ENCODE results near the gene RASGEF1C. TPM values are rescaled to one million over a fixed set of nuclear protein-coding genes. Genes with fewer than 3 reads are reported as not detected.
"Not testable (repeated sequence)": the region's sequence is repeated elsewhere in the genome, so short reads cannot be mapped to it uniquely, and the experiment has no call there.

RASGEF1C gene
- total RNA-seq, 1 donor from 2014 or later, result 4.8 TPM

DNA sequence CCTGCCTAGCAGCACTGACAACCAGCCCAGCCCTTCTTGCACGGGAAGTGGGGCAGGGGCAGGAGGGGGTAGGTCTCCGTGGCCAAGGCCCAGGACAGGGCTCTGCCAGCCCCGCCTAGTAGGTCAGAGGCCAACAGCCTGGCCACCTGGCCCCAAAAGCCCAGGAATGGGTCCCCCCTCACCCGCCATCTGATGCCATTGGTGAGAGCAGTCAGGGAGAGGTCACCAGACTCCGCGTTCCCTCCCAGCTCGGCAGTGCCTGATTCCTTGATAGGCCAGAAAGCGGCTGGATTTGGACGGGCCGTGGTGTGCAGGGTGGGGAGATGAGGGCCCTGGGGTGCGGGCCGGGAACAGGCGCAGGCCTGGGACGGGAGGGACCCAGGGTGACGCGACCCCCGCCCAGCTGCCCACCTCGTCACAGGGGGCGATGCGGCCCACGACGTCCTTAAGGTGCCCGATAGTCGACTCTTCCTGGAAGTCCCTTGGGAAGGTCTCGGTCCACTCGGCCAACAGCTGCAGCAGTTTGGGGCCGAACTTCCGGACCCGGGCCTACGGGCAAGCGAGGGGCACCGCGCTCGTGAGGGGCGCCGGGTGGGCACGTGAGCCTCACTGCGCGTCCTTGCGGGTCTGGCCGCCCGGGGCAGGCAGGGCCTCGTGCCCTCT is 72.9 kb downstream of the RASGEF1C start:
- no peak for DNase-seq

DNA sequence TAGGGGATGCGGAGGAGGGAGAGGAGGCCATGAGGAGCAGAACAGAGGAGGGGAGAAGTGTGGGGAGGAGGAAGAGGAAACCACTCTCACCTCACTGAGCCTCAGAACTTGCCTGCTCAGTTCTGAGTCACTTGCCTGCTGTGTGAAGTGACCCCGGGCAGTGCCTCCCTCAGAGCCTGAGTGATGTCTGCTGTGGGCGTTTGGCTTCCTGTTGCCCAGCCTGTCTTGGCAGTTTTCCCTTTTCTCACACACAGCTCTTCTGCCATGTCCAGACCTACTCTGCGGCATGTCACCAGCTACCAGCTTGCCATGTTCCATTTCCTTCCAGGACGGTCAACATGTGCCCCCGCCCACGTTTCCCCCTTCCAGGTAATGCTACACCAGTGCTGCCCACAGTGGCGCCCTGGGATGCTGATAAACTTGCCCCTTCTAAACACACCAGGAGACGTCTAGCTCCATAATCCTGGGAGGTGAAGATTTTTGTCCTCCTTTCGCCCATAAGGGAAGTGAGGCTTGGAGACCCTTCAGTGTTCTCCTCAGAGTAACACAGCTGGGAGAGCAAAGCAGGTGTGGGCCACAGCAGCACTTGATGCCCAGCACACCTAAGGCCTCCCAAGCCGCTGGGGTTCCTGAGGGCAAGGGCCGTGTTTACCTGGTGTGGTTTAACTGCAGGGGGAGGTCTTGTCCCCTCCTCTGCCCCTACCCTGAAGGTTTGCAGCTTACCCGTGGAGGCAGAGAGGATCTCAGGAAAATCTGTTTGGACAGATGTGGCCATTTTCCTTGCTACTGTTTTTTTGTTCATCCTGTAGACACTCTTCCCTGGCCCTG is 73.7 kb downstream of the RASGEF1C start:
- DNase-seq, result no peak

DNA sequence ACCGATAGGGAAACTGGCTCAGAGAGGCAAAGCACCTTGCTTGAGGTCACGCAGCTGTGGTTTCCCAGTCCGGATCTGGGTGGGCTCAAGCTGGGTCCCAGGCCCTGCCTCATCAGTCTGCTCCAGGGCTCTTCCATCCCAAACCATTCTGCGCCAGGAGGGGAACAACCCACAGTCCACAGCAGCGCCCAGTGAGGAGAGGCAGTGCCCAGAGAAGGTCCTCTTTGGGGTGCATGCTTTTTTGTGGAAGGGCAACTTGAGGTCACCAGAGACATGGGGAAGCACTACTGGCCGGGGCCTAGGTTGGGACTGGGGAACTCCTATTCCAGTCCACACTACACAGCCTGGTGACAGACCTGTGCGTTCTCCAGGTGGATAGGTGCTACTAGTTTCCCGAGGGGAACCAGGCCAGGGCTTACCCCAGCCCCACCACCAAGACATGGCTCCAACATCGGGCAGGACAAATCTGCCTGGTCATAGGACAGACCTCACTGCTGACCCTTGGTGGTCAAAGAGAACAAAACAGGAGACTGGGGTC is 75.0 kb downstream of the RASGEF1C start:
- no peak for DNase-seq

DNA sequence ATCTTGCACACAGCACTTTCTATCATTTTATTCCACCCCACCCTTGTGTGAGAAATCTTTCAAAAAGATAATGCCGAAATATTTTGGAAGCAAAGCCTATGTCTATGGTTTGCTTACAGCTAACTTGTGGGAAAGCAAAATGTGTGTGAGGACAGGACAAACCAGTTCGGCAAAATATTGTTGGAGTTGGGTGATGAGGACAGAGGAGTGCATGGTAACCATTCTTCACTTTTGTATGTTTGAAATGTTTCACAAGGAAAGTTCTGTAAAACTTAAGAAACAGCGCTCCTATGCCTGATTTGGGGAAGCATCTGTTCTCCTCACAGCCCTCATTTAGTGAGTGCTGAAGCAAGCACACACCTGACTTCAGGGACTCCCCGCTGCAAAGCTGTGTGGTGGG is 75.5 kb downstream of the RASGEF1C start:
- DNase-seq, result no peak

GRCh38 chr5:180133060-180133459 is 76.0 kb downstream of the RASGEF1C start:
- no peak for DNase-seq

- DNase-seq, result no peak
Measured at GRCh38 chr5:180130876-180131740, 77.9 kb downstream of the RASGEF1C start.

DNA sequence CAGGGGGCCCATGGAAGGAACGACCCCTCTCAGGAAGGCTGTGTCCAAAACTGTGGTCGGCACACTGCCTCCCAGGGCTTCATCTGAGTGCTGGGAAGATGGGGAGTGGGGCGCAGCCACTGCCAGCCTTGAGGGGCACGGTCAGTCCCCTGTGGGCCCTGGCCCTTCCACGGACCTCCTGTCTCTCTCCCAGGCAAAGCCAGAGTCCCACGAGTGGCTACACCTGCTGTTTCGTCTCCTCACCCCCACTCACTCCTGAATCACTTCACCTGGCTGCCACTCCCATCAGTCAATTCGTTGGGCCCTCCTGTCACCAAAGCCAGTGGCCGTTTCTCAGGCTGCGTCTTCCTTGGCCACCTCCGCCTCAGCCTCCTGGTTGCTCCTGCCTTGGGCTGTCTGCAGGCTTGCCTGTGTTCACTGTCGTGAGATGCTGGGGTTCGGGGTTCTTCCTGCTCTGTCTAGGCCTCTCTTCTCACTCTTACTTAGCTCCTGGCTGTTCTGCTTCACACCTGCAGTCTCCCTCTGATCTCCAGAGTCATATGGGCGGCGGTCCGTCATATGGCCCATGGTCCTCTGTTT is 78.6 kb downstream of the RASGEF1C start:
- no peak for DNase-seq

GRCh38 chr5:180129291-180130190 is 79.5 kb downstream of the RASGEF1C start:
- DNase-seq, result no peak

- no peak for DNase-seq
Measured at GRCh38 chr5:180128671-180129261, 80.2 kb downstream of the RASGEF1C start.

GRCh38 chr5:180127682-180128670 is 81.0 kb downstream of the RASGEF1C start:
- DNase-seq, result no peak

GRCh38 chr5:180126716-180127681 is 82.0 kb downstream of the RASGEF1C start:
- no peak for DNase-seq

DNA sequence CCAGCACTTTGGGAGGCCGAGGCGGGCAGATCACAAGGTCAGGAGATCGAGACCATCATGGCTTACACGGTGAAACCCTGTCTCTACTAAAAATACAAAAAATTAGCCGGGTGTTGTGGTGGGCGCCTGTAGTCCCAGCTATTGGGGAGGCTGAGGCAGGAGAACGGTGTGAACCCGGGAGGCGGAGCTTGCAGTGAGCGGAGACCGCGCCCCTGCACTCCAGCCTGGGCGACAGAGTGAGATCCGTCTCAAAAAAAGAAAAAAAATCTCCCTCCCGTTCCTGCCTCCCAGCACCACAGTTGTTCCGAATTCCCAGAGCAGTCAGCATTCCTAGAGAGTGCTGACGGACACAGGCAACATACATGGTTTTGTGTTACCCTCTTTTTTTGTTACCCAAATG is 82.9 kb downstream of the RASGEF1C start:
- DNase-seq, result peak; percentile 23

- DNase-seq, result not testable (repeated sequence)
Measured at GRCh38 chr5:180124662-180125061, 84.3 kb downstream of the RASGEF1C start.

- DNase-seq, result no peak
Measured at GRCh38 chr5:180122875-180123274, 86.1 kb downstream of the RASGEF1C start.

DNA sequence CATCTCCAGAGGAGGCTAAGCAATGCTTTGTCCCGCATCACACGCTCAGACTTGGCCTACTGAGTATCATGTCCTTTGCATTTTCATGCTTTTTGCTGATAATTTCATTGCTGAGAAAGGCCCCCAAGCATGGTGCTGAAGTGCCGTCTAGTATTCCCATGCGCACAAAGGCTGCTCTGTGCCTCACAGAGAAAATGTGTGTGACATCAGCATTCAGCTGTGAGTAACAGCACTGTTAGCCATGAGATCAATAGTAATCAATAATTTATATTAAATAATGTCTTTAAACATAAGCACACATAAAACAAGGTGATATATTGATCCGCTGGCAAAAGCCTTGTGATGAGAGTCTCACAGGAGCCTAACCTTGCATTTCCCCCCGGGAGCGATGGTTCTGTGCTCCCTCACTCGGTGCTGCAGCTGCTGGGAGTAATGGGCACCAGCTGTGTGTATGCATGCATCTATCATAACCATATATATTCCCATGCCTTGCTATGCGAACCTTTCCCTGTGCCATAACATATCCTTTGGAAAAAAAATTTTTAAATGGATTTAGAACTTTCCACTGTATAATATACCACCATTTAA is 87.1 kb downstream of the RASGEF1C start:
- DNase-seq, result no peak

- no peak for DNase-seq
Measured at GRCh38 chr5:180120237-180121101, 88.5 kb downstream of the RASGEF1C start.

DNA sequence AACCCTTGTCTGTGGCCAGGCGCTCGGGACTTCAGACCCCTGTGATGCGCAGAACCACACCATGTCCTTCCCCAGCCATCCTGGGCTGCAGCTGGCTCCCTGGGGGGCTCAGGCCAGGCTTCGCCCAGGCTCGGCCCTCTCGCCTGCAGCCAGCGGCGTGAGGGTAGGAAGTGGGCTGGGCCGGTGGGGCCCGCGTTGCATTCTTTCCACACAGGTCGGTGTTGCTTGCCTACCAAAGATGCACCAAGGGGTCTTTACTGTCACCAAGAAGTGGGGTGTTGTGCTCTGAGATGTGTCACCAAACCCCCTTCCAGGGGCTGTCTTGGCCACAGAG is 89.1 kb downstream of the RASGEF1C start:
- DNase-seq, result no peak
